ENCODE measurements around the gene SSR1.
"Not testable (repeated sequence)": the region's sequence is repeated elsewhere in the genome, so short reads cannot be mapped to it uniquely, and the experiment has no call there.

Gene SSR1

DNA sequence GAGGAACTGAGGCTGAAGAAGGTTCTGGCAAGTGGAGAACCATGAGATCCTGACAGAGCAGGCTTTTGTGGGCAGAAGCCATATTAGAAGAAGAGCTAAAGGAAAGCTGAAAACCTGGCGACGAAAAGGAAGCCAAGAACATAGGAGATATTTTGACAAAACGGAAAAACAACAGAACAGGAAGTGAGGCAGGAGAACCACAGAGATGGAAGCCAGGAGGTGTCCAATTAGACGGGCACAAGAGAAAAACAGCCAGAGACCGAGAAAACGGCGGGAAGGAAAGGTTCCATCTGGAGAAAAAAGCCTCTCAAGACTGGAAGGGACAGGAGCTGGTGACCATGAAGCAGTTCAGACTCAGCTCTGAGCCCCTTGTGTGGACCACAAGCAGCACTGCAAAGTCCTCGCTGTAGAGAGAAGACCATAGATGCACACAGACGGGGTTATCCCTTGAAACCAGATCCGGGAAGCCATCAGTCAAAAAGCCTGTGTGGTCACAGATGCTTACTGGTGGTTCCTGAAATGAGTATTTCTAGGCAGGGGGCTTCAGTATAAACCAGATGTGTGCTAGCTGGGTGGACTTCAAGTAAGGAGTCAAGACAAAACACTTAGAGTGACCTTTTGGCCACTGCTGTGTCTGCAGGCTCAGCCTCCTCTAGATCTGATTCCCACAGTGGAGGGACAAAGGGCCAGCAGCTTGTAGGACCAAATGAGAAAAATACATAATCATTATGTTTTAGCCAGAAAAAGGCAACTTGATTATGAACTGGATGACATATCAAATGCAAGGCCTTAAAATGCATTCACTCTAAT, 30.7 kb downstream of the SSR1 start:
- Histone ChIP-seq H3K9me3 (ENCODE audit: control insufficient read depth, low read length) (no peaks in the 10 kb centered on the region), H3K79me2 (no peaks in the 10 kb centered on the region), H3K27ac (no peak overlapping the region), H3K4me2 (ENCODE audit: low read length) (no peak overlapping the region), H3K9ac (no peak overlapping the region), H2AFZ (no peak overlapping the region), H3K4me1 (peaks cover 4% of the 10 kb centered on the region), H3K4me3 (ENCODE audit: low read depth, low read length) (no peak overlapping the region), H3K36me3 (ENCODE audit: control insufficient read depth, insufficient read depth, low read length) (no peaks in the 10 kb centered on the region), H3K27me3 (ENCODE audit: control insufficient read depth, insufficient read depth, low read length) (no peaks in the 10 kb centered on the region)
- TF ChIP-seq, protein P1, sequence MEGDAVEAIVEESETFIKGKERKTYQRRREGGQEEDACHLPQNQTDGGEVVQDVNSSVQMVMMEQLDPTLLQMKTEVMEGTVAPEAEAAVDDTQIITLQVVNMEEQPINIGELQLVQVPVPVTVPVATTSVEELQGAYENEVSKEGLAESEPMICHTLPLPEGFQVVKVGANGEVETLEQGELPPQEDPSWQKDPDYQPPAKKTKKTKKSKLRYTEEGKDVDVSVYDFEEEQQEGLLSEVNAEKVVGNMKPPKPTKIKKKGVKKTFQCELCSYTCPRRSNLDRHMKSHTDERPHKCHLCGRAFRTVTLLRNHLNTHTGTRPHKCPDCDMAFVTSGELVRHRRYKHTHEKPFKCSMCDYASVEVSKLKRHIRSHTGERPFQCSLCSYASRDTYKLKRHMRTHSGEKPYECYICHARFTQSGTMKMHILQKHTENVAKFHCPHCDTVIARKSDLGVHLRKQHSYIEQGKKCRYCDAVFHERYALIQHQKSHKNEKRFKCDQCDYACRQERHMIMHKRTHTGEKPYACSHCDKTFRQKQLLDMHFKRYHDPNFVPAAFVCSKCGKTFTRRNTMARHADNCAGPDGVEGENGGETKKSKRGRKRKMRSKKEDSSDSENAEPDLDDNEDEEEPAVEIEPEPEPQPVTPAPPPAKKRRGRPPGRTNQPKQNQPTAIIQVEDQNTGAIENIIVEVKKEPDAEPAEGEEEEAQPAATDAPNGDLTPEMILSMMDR (IDR thresholded peaks at IDR 0.05) = no peak

DNA sequence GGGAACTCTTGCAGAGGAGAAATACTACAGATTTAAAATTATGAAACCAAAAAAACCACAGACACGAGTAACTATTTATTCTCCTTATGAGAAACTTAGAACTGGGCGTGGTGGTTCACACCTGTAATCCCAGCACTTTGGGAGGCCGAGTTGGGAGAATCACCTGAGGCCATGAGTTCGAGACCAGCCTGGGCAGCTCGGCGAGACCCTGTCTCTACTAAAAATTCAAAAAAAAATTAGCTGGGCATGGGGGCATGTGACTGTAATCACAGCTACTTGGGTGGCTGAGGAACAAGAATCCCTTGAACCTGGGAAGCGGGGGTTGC, 36.8 kb downstream of the SSR1 start:
- no peak overlapping the region for H2AFZ ChIP-seq
- H3K4me1 ChIP-seq = peaks cover 4% of the 10 kb centered on the region
- no peak overlapping the region for H3K27ac ChIP-seq
- TF ChIP-seq, protein P1 (IDR thresholded peaks at IDR 0.05) = no peak
- no peaks in the 10 kb centered on the region for H3K36me3 ChIP-seq (ENCODE audit: control insufficient read depth, insufficient read depth, low read length)
- H3K9me3 ChIP-seq (ENCODE audit: control insufficient read depth, low read length) = no peaks in the 10 kb centered on the region
- H3K4me3 ChIP-seq (ENCODE audit: low read depth, low read length) = no peak overlapping the region
- no peaks in the 10 kb centered on the region for H3K79me2 ChIP-seq
- H3K27me3 ChIP-seq (ENCODE audit: control insufficient read depth, insufficient read depth, low read length) = no peaks in the 10 kb centered on the region
- H3K4me2 ChIP-seq (ENCODE audit: low read length) = no peak overlapping the region
- H3K9ac ChIP-seq = no peak overlapping the region

DNA sequence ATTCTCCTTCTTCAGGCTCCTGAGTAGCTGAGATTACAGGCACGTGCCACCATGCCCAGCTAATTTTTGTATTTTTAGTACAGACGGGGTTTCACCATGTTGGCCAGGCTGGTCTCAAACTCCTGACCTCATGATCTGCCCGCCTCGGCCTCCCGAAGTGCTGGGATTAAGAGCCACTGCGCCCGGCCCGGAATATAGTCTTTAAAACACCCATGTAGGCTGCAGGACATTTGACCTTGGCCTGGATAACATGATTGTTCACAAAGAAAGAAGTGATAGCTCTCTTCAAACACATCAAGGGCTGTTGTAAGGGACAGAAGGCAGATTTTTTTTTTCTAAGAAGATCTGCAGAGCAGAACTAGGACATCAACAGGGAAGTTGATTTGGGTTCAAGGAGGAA, 38.5 kb downstream of the SSR1 start:
- not testable (repeated sequence) for H3K4me1 ChIP-seq; H3K36me3 ChIP-seq (ENCODE audit: control insufficient read depth, insufficient read depth, low read length); H3K79me2 ChIP-seq; H3K27ac ChIP-seq; H3K4me3 ChIP-seq (ENCODE audit: low read depth, low read length); H3K9me3 ChIP-seq (ENCODE audit: control insufficient read depth, low read length); H3K4me2 ChIP-seq (ENCODE audit: low read length); H3K27me3 ChIP-seq (ENCODE audit: control insufficient read depth, insufficient read depth, low read length); H3K9ac ChIP-seq; H2AFZ ChIP-seq

DNA sequence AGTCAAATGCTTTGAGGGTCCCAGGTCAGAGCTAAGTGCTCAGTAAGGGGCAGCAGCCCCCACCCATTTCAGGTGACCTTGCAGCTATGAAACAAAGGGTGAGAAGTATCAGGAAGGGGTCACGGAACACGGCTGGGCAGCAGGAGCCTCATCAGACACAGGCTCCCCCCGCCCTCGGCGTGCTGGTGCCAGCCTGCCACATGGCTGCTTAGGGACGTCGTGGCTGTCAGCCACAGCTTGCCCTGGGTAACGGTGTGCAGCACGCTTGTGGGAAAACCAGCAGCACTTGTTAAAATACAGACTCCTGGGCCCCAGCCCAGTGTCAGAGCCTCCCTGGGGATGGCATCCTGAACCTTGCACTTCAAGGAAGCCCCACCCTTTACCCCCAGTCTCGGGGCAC, 39.3 kb downstream of the SSR1 start:
- TF ChIP-seq, protein P1 (IDR thresholded peaks at IDR 0.05) = no peak
- Histone ChIP-seq H3K9me3 (ENCODE audit: control insufficient read depth, low read length) (no peaks in the 10 kb centered on the region), H3K4me1 (peaks cover 3% of the 10 kb centered on the region), H3K4me3 (ENCODE audit: low read depth, low read length) (no peak overlapping the region), H3K4me2 (ENCODE audit: low read length) (no peak overlapping the region), H3K27ac (no peak overlapping the region), H3K79me2 (no peaks in the 10 kb centered on the region), H3K36me3 (ENCODE audit: control insufficient read depth, insufficient read depth, low read length) (no peaks in the 10 kb centered on the region), H2AFZ (no peak overlapping the region), H3K9ac (no peak overlapping the region), H3K27me3 (ENCODE audit: control insufficient read depth, insufficient read depth, low read length) (no peaks in the 10 kb centered on the region)

DNA sequence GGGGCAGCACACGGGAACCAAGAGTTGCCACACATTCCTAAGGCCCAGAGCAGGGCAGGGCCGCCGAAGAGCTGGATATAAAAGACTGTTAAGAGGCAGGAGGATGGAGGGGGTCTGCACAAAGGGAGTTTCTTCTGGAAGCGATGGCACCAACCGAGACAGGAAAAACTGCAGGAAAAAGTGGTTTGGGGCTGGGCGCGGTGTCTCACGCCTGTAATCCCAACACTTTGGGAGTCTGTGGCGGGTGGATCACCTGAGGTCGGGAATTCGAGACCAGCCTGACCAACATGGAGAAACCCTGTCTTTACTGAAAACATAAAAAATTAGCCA, 41.8 kb downstream of the SSR1 start:
- Histone ChIP-seq H3K4me2 (ENCODE audit: low read length) (no peak overlapping the region), H3K27me3 (ENCODE audit: control insufficient read depth, insufficient read depth, low read length) (no peaks in the 10 kb centered on the region), H3K4me3 (ENCODE audit: low read depth, low read length) (no peak overlapping the region), H3K36me3 (ENCODE audit: control insufficient read depth, insufficient read depth, low read length) (no peaks in the 10 kb centered on the region), H3K9me3 (ENCODE audit: control insufficient read depth, low read length) (no peaks in the 10 kb centered on the region), H3K4me1 (peaks cover 10% of the 10 kb centered on the region), H2AFZ (no peak overlapping the region), H3K9ac (no peak overlapping the region), H3K27ac (no peak overlapping the region), H3K79me2 (no peaks in the 10 kb centered on the region)
- TF ChIP-seq, protein P1 (IDR thresholded peaks at IDR 0.05) = no peak

Measured in parathyroid adenoma (tissue), 2 donors.